GM21723 (cell line): ENCODE results near the gene DNTTIP2.
"Not testable (repeated sequence)": the region's sequence is repeated elsewhere in the genome, so short reads cannot be mapped to it uniquely, and the experiment has no call there.

ENCODE experiments used
- ATAC-seq: cut with Tn5 transposase; IDR thresholded peaks from one replicate; pipeline ENCODE4 v1.9.1; 2021; ENCODE audit warnings: mild to moderate bottlenecking, moderate library complexity; ENCODE audit not compliant: unreplicated experiment

The DNTTIP2 gene

GRCh38 chr1:93878889-93879586 is at the start of gene DNTTIP2:
Gene DNTTIP2, minus strand, starts transcription at chr1:93879206. Its CDS starts 58 bp downstream, at chr1:93879148.
- peak; percentile 97 for ATAC-seq

- ATAC-seq: no peak
These were observed 46.2 kb upstream of the DNTTIP2 start for GRCh38 chr1:93925206-93925605.

- ATAC-seq: no peak
These were observed 40.8 kb upstream of the DNTTIP2 start for GRCh38 chr1:93919780-93920179.

GRCh38 chr1:93917302-93917701 is 38.3 kb upstream of the DNTTIP2 start:
- ATAC-seq: no peak

GRCh38 chr1:93910880-93911279 is 31.9 kb upstream of the DNTTIP2 start:
- not testable (repeated sequence) for ATAC-seq

GRCh38 chr1:93910305-93910704 is 31.3 kb upstream of the DNTTIP2 start:
- ATAC-seq: no peak

GRCh38 chr1:93909146-93910050 is 30.4 kb upstream of the DNTTIP2 start, which contains the start of gene GCLM:
Gene GCLM, minus strand, starts transcription at chr1:93909430. Its CDS starts 267 bp downstream, at chr1:93909163.
- peak; percentile 96 for ATAC-seq

GRCh38 chr1:93908394-93909145 is 29.6 kb upstream of the DNTTIP2 start:
- ATAC-seq: peak; percentile 45

- no peak for ATAC-seq
These were observed 28.7 kb upstream of the DNTTIP2 start for GRCh38 chr1:93907718-93908117.

- no peak for ATAC-seq
These were observed 27.5 kb upstream of the DNTTIP2 start for GRCh38 chr1:93906480-93906879.

- no peak for ATAC-seq
These were observed 26.7 kb upstream of the DNTTIP2 start for GRCh38 chr1:93905734-93906133.

- no peak for ATAC-seq
These were observed 26.0 kb upstream of the DNTTIP2 start for GRCh38 chr1:93905051-93905450.

GRCh38 chr1:93904228-93904627 is 25.2 kb upstream of the DNTTIP2 start:
- ATAC-seq: no peak

GRCh38 chr1:93900723-93901504 is 21.9 kb upstream of the DNTTIP2 start:
- no peak for ATAC-seq

- ATAC-seq: no peak
These were observed 20.7 kb upstream of the DNTTIP2 start for GRCh38 chr1:93899543-93900207.

- no peak for ATAC-seq
These were observed 9.9 kb upstream of the DNTTIP2 start for GRCh38 chr1:93888900-93889299.

GRCh38 chr1:93882269-93882668 is 3.3 kb upstream of the DNTTIP2 start:
- ATAC-seq: no peak

- no peak for ATAC-seq
These were observed 1.7 kb upstream of the DNTTIP2 start for GRCh38 chr1:93880731-93881130.

GRCh38 chr1:93878501-93878888 is 511 bp downstream of the DNTTIP2 start:
- ATAC-seq: peak; percentile 55

- no peak for ATAC-seq
These were observed 1.5 kb downstream of the DNTTIP2 start for GRCh38 chr1:93877529-93877928.
